ENCODE measurements around the gene TTC28. TPM values are rescaled to one million over a fixed set of nuclear protein-coding genes. Genes with fewer than 3 reads are reported as not detected.
"Not testable (repeated sequence)": the region's sequence is repeated elsewhere in the genome, so short reads cannot be mapped to it uniquely, and the experiment has no call there.

TTC28 gene
- polyA plus RNA-seq, 3 donors from 2014 or later, result 0.03 to 0.65 TPM; not detected in 1

DNA sequence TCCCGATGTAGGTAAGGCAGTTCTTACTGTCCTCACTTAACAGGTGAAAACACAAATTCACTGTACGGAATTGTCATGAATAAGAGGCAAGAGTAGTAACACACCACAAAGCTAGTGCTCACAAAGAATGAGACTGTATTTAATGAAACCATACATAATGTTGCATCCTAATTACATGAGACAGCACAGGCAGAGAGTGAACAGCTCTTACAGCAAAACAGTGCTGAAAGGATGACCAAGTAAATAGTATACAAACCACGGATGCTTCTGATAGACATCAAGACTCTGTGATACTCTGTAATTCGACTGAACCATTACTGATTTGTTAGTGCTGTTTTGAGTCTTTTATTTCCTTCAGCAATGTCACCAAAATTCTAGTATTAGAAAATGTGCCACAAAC, 282.3 kb downstream of the TTC28 start:
- Mint-ChIP-seq H3K27me3 (ENCODE audit: low read depth in 3 of 3) (peaks cover 0 to 5% (median 5%) of the 10 kb centered on the region in 3 donors), H3K4me3 (no peak overlapping the region), H3K9me3 (no peaks in the 10 kb centered on the region), H3K36me3 (no peaks in the 10 kb centered on the region), H3K4me1 (no peaks in the 10 kb centered on the region), H3K27ac (no peak overlapping the region)
- no peak for DNase-seq

DNA sequence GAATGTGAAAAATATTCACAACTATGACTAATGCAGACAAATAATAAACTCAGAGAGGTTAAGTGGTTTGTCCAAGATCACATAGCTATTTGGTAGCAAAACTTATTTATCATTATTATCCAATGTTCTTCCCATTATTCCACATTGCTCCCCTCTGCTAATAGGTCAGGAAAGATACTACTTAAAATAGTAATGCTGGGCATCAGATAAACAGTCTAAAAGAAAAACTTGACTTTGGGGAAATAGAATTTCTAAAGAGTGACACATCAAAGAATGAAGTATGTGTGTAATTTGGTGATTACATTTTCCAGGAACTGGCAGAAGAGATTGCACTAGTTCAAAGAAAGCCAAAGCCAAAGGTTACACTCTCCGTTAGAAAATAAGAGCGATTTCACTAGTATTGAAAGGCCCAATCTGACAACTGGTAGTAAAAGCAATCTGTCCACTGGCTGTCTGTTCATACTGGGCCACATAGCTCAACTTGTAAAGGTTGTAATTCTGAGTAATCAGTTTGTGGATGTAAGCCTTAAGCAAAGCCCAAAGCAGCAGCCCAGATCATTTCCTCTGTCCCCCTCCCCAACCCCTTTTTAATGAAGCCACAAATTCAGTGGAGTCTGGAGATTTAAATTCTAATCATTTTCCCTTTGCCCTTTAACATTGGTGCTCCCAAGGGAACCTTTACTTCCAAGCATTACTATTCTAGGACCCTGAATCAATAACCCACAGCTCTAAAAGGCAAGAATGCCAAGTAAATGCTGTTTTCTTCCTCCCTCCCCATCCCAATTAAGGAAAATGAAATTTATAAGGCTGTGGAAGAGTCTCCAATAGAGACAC, 283.5 kb downstream of the TTC28 start:
- Mint-ChIP-seq H3K27ac (no peak overlapping the region), H3K27me3 (ENCODE audit: low read depth in 3 of 3) (peaks cover 2 to 5% (median 5%) of the 10 kb centered on the region in 3 donors), H3K9me3 (no peaks in the 10 kb centered on the region), H3K4me1 (no peaks in the 10 kb centered on the region), H3K4me3 (no peak overlapping the region), H3K36me3 (no peaks in the 10 kb centered on the region)
- DNase-seq, result no peak

DNA sequence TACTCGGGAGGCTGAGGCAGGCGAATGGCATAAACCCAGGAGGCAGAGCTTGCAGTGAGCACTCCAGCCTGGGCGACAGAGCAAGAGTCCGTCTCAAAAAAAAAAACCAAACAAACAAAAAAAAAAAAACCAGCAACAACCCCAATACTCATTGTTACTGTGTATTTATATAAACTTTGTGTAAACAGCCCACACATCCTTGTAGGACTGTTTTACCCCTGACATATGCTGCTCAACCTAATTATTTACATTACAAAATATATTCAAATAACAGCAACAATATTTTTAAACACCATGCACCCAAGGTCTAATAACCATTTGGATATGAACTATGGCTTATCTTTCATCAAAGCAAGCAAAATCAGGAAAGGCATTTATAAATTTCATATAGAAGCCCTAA, 284.1 kb downstream of the TTC28 start:
- Mint-ChIP-seq H3K36me3 (no peaks in the 10 kb centered on the region), H3K27ac (no peak overlapping the region), H3K4me3 (no peak overlapping the region), H3K9me3 (no peaks in the 10 kb centered on the region), H3K4me1 (no peaks in the 10 kb centered on the region), H3K27me3 (ENCODE audit: low read depth in 3 of 3) (peaks cover 2 to 5% (median 5%) of the 10 kb centered on the region in 3 donors)
- DNase-seq, result no peak

GRCh38 chr22:28394513-28395110, 285.0 kb downstream of the TTC28 start:
- H3K9me3 Mint-ChIP-seq, result peaks cover 0 to 2% (median 0%) of the 10 kb centered on the region in 6 donors
- no peak overlapping the region for H3K27ac Mint-ChIP-seq
- H3K4me3 Mint-ChIP-seq, result no peak overlapping the region
- H3K4me1 Mint-ChIP-seq, result no peaks in the 10 kb centered on the region
- DNase-seq, result no peak
- H3K36me3 Mint-ChIP-seq, result no peaks in the 10 kb centered on the region
- H3K27me3 Mint-ChIP-seq (ENCODE audit: low read depth in 3 of 3), result peaks cover 2 to 5% (median 3%) of the 10 kb centered on the region in 3 donors

DNA sequence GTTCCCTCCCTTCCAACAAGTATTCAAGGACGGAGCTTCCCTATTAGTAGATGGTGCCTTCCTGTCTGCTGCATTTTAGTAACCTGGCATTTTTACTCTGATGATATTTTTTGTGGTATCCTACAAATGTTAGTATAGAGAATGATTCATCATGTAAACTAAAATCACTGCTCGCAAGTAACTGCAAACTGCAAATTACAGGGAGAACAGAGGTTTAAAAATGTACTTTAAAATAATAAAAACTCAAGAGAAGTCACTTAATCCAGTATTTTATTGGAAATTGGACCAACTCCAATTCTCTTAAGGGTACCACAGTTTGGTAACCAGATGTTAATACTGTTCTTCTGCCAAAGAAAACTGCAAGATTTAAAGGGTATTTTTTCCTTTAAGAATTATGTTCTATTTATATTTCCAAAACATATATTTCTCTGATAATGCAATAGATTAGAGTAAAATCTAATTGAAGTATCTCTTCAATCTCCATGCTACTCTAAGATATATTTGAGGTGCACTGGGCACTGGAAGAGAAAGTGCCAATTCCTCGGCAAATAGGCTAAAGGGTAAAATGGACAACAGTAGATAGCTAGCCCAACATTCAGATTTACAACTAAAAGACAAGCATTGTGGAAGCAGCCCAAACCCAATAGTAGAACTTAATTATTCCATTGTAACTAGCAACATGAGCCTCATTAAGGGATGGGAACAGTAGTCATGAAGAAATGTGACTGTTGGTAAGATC, 298.0 kb downstream of the TTC28 start:
- no peaks in the 10 kb centered on the region for H3K9me3 Mint-ChIP-seq
- no peaks in the 10 kb centered on the region for H3K36me3 Mint-ChIP-seq
- H3K27me3 Mint-ChIP-seq (ENCODE audit: low read depth in 3 of 3), result peaks cover 3 to 6% (median 3%) of the 10 kb centered on the region in 3 donors
- no peak for DNase-seq
- no peak overlapping the region for H3K4me3 Mint-ChIP-seq
- H3K4me1 Mint-ChIP-seq, result no peaks in the 10 kb centered on the region
- no peak overlapping the region for H3K27ac Mint-ChIP-seq

DNA sequence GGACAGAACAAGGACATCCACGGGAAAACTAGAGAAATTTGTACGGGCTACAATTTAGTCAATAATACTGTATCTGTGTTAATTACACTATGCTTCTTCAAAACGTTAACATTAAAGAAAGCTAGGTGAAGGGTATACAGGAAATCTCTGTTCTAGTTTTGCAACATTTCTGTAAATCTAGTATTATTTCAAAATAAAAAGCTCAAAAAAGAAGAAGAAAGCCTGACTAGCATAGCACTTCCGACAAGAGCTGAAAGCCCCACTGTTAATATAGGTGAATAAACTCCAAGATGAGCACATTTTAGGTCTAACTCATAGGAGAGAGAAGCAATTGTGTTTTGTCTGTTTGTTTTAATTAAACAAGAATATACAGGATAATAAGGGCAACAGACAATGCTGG, 299.7 kb downstream of the TTC28 start:
- no peaks in the 10 kb centered on the region for H3K4me1 Mint-ChIP-seq
- no peak for DNase-seq
- no peaks in the 10 kb centered on the region for H3K9me3 Mint-ChIP-seq
- H3K36me3 Mint-ChIP-seq, result no peaks in the 10 kb centered on the region
- no peak overlapping the region for H3K4me3 Mint-ChIP-seq
- peaks cover 3 to 8% (median 3%) of the 10 kb centered on the region in 3 donors for H3K27me3 Mint-ChIP-seq (ENCODE audit: low read depth in 3 of 3)
- no peak overlapping the region for H3K27ac Mint-ChIP-seq

DNA sequence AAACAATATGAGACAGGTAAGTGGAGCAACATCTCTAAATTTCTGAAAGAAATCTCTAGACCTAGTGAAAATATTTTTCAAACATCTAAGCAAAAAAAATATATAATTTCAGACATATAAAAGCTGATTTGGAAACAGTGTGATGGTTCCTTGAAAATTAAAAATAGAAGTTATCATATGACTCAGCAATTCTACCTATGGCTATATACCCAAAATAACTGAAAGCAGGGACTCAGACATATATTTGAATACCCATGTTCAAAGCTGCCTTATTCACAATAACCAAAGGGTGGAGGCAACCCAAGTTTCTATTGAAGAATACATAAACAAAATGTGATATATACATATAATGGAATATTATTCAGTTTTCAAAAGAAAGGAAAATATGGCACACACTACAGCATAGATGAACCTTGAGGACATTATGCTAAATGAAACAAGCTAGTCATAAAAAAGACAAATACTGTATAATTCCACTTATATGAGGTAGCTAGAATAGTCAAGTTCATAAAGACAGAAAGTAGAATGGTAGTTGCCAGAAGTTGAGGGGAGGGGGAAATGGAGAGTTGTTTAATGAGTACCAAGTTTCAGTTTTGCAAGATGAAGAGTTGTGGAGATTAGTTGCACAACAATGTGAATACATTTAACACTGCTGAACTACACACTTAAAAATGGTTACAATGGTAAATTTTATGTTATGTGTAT, 300.4 kb downstream of the TTC28 start:
- DNase-seq, result no peak
- H3K9me3 Mint-ChIP-seq, result no peaks in the 10 kb centered on the region
- no peak overlapping the region for H3K27ac Mint-ChIP-seq
- no peaks in the 10 kb centered on the region for H3K4me1 Mint-ChIP-seq
- H3K36me3 Mint-ChIP-seq, result no peaks in the 10 kb centered on the region
- peaks cover 3 to 8% (median 3%) of the 10 kb centered on the region in 3 donors for H3K27me3 Mint-ChIP-seq (ENCODE audit: low read depth in 3 of 3)
- H3K4me3 Mint-ChIP-seq, result no peak overlapping the region

- Mint-ChIP-seq H3K9me3 (no peaks in the 10 kb centered on the region), H3K4me3 (no peak overlapping the region), H3K27me3 (ENCODE audit: low read depth in 3 of 3) (peaks cover 3 to 6% (median 3%) of the 10 kb centered on the region in 3 donors), H3K27ac (no peak overlapping the region), H3K36me3 (no peaks in the 10 kb centered on the region), H3K4me1 (no peaks in the 10 kb centered on the region)
- no peak for DNase-seq
Observed at GRCh38 chr22:28375761-28376534, 303.7 kb downstream of the TTC28 start.

DNA sequence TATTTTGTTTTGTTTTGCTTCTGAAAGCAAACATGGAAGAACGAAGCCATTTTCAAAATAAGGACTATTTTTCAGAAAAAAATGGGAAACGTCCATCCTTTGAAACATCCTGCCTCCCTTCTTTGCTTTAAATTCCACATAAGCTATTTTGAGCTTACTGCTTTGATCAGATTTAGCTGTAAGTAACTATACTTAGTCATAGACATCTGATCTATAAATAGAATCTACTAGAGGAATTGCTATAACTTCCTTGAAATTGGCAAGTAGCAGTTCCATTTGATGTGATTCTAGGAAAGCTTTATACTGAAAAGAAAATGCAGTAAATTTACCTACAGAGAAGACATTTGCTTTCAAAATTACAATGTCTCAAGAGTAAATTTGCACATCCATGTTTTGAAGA, 305.8 kb downstream of the TTC28 start:
- no peak for DNase-seq
- H3K27ac Mint-ChIP-seq, result no peak overlapping the region
- no peak overlapping the region for H3K4me3 Mint-ChIP-seq
- H3K36me3 Mint-ChIP-seq, result no peaks in the 10 kb centered on the region
- peaks cover 4 to 6% (median 5%) of the 10 kb centered on the region in 3 donors for H3K27me3 Mint-ChIP-seq (ENCODE audit: low read depth in 3 of 3)
- peaks cover 10 to 12% of the 10 kb centered on the region in 2 donors for H3K4me1 Mint-ChIP-seq
- no peaks in the 10 kb centered on the region for H3K9me3 Mint-ChIP-seq

DNA sequence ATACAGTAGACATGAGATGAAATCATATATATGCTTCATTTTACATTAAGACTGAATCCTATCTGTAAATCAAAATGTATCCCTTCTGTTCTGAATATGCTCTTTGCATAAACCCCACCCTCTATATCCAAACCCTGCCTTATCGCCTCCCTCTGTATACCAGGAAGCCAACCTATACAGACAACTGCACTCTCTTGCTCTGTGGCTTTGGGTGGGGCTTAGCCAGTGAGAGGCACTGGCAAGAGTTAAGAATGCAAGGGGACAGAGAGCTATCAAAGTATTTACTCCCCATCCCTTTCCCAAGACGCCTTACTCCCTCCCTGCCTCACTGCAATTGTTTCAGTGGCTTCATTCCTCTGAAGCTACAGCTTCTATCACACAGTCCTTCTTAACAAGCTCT, 309.8 kb downstream of the TTC28 start:
- Mint-ChIP-seq H3K4me3 (no peak overlapping the region), H3K36me3 (no peaks in the 10 kb centered on the region), H3K27ac (peak overlapping the region in 1 of 6 donors; percentile 4), H3K9me3 (no peaks in the 10 kb centered on the region), H3K27me3 (ENCODE audit: low read depth in 3 of 3) (peaks cover 0 to 2% (median 1%) of the 10 kb centered on the region in 3 donors), H3K4me1 (peaks cover 10 to 12% of the 10 kb centered on the region in 2 donors)
- no peak for DNase-seq

GRCh38 chr22:28366856-28367255, 312.8 kb downstream of the TTC28 start:
- DNase-seq, result no peak
- H3K27me3 Mint-ChIP-seq (ENCODE audit: low read depth in 3 of 3), result peaks cover 0 to 5% (median 1%) of the 10 kb centered on the region in 3 donors
- no peak overlapping the region for H3K4me3 Mint-ChIP-seq
- H3K27ac Mint-ChIP-seq, result no peak overlapping the region
- peaks cover 10 to 12% of the 10 kb centered on the region in 2 donors for H3K4me1 Mint-ChIP-seq
- H3K9me3 Mint-ChIP-seq, result peaks cover 0 to 20% (median 5%) of the 10 kb centered on the region in 6 donors
- peaks cover 4 to 10% (median 6%) of the 10 kb centered on the region in 3 donors for H3K36me3 Mint-ChIP-seq

GRCh38 chr22:28365371-28365770, 314.3 kb downstream of the TTC28 start:
- no peak overlapping the region for H3K4me3 Mint-ChIP-seq
- peaks cover 0 to 3% (median 0%) of the 10 kb centered on the region in 3 donors for H3K27me3 Mint-ChIP-seq (ENCODE audit: low read depth in 3 of 3)
- peaks cover 4 to 10% (median 6%) of the 10 kb centered on the region in 3 donors for H3K36me3 Mint-ChIP-seq
- H3K4me1 Mint-ChIP-seq, result peaks cover 9 to 10% of the 10 kb centered on the region in 2 donors
- no peak for DNase-seq
- peaks cover 0 to 20% (median 5%) of the 10 kb centered on the region in 6 donors for H3K9me3 Mint-ChIP-seq
- H3K27ac Mint-ChIP-seq, result no peak overlapping the region

DNA sequence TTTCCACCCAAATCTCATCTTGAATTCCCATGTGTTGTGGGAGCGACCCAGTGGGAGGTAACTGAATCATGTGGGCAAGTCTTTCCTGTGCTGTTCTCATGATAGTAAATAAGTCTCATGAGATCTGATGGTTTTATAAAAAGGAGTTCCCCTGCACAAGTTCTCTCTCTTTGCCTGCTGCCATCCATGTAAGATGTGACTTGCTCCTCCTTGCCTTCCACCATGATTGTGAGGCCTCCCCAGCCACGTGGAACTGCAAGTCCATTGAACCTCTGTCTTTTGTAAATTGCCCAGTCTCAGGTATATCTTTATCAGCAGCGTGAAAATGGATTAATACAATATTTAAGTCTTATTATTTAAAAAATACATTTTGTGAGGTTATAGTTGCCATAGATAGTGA, 315.5 kb downstream of the TTC28 start:
- not testable (repeated sequence) for H3K27ac Mint-ChIP-seq; DNase-seq; H3K27me3 Mint-ChIP-seq (ENCODE audit: low read depth in 3 of 3)

More for the DNA sequence above, 315.5 kb downstream of the TTC28 start:
- Mint-ChIP-seq H3K9me3 (peaks cover 0 to 20% (median 5%) of the 10 kb centered on the region in 6 donors), H3K36me3 (peaks cover 4 to 10% (median 6%) of the 10 kb centered on the region in 3 donors)
- H3K4me1 Mint-ChIP-seq, H3K4me3 Mint-ChIP-seq: not testable (repeated sequence)
